ENCODE results near the gene LHFPL5. TPM values are rescaled to one million over a fixed set of nuclear protein-coding genes. Genes with fewer than 3 reads are reported as not detected.

LHFPL5 gene
- 0.23 and 0.47 TPM in 2 replicates for polyA plus RNA-seq (2014; cell fraction: cytosol; rRNA removed)
- polyA plus RNA-seq (2014; cell fraction: nucleus; rRNA removed), result 0.22 and 0.68 TPM in 2 replicates

DNA sequence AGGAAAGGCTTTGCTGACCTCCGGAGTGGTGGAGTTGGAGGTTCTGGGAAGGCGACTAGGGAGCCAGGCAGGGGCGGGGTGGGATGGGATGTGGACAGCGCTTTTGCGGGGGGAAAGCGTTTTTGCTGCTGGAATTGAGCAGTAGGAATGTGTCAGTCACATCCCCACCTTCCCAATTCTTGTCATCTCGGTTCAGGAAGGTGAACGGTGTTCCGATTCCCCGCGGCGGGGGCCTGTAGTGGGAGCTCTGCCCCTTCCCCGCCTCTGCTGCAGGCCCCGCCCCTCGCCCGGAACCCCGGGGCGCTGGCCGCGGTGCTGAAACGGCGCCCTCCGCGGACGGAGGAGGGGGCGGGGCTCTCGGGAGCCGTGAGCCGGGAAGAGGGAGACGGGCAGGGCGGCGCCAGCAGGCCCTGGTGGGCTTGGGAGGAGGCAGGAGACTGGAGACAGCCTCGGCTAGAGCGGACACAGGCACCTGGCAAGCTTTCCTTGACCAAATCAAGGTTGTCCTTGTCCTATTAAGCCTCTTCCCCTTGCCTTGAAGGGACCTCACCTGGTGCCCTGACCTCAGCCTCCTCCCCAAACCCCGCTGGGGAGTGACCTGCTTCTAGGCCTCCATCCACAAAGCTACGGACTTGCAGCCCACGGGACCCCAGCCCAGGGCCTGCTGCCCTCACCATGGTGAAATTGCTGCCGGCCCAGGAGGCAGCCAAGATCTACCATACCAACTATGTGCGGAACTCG lies at the start of gene LHFPL5:
LHFPL5 (plus strand) TSS at position 357 of the 741 bp plus-strand sequence; CDS start at position 676, 319 bp downstream.
- DNase-seq (ENCODE audit: low spot score), result peak; percentile 73

DNA sequence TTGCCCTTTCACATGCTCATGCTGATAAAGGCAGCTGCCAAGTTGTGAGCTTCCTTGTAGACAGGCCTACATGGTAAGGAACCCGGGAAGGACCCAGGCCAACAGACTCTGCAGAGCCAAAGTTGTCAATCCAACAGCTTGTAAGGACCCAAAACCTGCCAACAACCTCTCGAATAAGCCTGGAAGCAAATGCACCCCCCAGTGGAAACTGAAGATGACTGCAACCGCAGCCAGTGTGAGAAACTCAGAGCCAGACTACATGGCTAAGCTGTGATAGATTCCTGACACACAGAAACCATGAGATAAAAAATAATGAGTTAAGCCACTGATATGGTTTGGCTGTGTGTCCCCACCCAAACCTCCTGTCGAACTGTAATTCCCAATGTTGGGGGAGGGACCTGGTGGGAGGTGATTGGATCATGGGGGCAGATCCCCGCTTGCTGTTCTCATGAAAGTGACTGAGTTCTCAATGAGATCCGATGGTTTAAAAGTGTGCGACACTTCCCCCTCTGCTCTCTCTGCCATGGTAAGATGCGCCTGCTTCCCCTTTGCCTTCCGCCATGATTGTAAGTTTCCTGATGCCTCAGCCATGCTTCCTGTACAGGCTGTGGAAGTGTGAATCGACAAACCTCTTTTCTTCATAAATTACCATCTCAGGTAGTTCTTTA lies 47.6 kb upstream of the LHFPL5 start:
- peak; percentile 71 for DNase-seq (ENCODE audit: low spot score)

- DNase-seq (ENCODE audit: low spot score), result peak; percentile 72
Observed at GRCh38 chr6:35759426-35759825, 45.7 kb upstream of the LHFPL5 start.

GRCh38 chr6:35765739-35766138 lies 39.4 kb upstream of the LHFPL5 start:
- peak; percentile 29 for DNase-seq (ENCODE audit: low spot score)

DNA sequence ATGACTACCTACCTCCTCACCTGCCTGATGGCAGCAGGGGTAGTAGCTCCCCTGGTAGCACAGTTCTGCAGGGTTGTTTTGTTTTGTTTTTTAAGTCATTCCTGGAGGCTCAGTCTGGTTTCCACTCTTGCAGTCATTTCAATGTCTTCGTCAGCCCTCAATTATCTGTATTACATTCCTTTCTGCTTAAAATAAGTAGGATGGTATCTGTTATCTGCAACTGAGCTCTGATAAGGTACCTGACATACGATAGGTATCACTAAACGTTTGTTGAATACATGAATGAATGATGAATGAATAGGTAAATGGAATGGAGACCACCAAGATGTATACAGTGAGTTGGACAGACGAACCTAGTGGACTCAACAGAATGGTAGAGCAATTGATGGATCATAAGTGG lies 35.9 kb upstream of the LHFPL5 start:
- DNase-seq (ENCODE audit: low spot score), result no peak

- DNase-seq (ENCODE audit: low spot score), result no peak
Observed at GRCh38 chr6:35771343-35771627, 33.9 kb upstream of the LHFPL5 start.

- DNase-seq (ENCODE audit: low spot score), result no peak
Observed at GRCh38 chr6:35774116-35774794, 30.9 kb upstream of the LHFPL5 start.

GRCh38 chr6:35775031-35775430 lies 30.1 kb upstream of the LHFPL5 start:
- DNase-seq (ENCODE audit: low spot score), result no peak

DNA sequence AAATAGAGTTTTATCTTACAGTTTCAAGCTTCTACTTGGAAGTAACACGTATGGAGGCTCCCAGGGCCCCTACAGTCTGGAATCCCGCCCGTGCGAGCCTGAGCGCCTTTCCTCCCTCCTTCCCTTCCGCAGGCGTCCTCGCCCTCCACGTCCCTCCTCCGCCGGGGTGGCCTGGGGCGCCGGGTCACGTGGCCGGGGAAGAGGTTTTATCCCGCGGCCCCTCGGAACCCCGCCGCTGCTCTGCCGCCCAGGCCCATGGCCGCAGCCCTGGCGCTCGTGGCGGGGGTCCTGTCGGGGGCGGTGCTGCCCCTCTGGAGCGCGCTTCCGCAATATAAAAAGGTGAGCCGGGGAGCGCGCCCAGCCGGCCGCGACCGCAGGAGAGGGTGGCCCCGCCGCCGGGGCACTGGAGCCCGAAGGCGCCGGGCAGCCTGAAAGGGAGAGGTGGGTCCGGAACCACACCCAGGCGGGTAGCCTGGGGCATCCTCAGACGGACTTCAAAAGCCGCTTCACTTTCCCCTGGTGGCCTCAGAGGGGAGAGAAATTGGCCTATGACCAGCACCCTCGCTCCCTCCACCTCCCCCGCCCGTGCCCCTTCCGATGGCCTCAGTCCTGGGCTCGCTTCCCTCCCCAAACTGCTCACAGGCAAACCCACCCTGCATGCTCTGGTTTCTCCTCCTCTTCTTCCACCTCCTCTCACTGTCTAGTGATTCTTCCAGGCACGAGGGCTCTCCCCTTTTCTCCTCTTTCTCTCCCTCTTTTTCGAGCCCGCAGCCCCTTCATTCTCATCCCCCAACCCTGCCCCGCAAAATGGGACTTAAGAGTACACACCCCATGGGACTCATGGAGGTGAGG lies 28.6 kb upstream of the LHFPL5 start, which contains the start of gene CLPSL2:
CLPSL2 (plus strand) TSS at position 235 of the 852 bp plus-strand sequence; CDS start at position 256, 21 bp downstream.
- DNase-seq (ENCODE audit: low spot score), result peak; percentile 39

DNA sequence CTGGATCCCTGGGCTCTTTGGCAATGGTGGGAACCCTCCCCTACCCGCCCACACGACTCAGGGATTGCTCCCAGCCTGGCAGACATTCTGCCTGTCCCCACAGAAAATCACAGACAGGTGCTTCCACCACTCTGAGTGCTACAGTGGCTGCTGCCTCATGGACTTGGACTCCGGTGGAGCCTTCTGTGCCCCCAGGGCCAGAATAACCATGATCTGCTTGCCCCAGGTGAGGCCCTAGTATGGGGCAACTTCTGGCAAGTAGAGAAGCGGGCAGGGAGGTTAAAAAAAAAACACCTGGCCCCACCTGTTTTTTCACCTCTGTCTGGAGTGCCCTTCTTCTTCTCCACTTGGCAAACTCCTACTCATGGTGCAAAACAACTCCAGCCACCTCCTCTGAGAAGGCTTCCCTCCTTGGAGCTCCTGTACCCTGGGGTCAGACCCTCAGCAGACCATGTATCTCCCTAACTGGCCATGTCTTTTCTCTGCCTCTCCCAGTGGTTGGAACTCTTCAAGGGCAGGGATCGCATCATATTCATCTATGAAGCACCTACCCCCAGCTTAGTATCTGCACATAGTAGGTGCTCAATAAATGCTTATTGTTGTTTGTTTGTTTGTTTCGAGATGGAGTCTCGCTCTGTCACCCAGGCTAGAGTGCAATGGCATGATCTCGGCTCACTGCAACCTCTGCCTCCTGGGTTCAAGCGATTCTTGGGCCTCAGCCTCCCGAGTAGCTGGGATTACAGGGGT lies 27.6 kb upstream of the LHFPL5 start:
- no peak for DNase-seq (ENCODE audit: low spot score)

DNA sequence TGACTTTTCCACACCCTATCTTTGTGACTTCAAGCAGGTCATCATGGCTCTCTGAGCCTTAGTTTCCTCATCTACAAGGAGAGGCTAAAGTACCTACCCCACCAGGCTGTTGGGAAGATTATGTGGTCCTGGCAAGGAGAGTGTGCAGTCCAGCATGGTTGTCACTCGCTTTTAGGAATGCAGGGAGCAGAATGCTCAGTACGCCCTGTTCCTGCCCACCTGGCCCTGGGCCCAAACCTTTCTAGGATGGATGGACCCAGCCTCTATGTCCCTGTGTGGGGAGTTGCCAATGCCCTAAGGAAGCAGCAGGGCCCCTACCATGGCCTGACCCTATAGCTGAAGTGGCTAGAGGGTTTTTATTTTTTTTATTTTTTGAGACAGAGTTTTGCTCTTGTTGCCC lies 26.7 kb upstream of the LHFPL5 start:
- DNase-seq (ENCODE audit: low spot score), result no peak

DNA sequence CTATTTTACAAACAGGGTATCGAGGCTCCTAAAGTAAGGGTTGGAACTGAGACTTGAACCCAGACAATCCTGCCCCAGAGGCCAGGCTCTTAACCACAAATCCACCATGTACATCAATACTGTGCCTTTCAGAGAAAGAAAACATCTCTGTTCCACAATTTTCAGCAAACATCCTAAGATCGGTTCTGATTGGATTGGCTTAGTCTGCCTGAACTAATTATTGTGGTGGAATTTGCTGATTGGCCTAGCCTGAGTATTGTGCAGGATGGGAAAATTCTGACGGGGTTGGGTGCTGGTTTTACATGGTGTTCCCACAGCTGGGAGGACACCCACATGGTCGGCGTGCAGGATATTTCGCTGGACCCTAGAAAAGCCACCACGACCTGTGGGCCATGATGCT lies 24.4 kb upstream of the LHFPL5 start, which contains the start of gene CLPSL1:
CLPSL1 (plus strand) TSS at position 301 of the 400 bp plus-strand sequence; CDS start at position 393, 92 bp downstream.
- no peak for DNase-seq (ENCODE audit: low spot score)

DNA sequence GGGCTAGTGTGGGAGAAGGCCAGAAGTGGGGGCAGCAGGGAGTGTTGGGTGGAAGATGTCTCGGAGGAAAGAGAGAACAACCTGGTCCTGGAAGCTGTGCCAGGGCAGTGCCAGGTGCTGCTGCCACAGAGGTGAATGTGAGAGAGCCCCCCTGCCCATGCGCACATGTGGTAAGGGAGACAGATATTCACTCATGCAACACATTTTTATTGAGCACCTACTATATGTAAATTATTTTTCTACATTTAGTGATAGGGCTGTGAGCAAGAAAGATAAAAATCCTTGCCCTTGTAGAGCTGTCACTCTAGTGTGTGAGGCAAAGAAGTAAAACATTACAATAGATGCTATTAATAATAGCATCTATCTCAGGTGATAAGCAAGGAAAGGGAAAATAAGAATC lies 23.9 kb upstream of the LHFPL5 start:
- DNase-seq (ENCODE audit: low spot score), result no peak

DNA sequence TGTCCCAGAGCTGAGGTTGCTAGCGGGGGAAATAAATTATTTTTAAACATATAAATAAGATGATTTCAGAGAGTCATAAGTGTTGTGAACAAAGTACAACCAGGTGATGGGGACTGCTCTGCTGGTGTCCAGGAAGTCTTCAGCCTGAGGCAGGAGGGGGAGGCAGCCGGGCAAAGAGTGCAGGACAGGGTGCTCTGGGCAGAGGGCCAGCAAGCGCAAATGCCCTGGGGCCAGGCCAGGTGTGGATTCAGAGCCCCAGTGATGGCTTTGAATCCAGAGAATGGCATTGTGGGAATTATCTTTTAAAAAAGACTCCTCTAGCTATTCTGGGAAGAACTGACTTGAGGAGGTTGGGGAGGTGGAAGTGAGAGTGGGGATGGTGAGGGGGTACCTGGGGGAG lies 22.7 kb upstream of the LHFPL5 start:
- DNase-seq (ENCODE audit: low spot score), result no peak

DNA sequence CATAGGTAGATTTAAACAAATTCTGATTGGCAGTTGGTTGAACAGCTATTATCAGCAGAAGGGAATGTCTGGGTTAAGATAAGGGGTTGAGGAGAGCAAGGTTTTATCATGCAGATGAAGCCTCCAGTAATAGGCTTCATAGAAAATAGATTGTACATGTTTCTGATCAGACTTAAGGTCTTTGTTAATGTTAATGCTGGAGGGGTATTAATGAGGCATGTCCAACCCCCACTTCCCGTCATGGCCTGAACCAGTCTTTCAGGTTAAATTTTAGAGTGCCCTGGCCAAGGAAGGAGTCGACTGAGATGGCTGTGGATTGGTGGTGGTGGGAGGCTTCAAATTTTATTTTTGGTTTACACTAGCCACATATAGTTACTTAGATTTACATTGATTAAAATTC lies 21.0 kb upstream of the LHFPL5 start:
- no peak for DNase-seq (ENCODE audit: low spot score)

DNA sequence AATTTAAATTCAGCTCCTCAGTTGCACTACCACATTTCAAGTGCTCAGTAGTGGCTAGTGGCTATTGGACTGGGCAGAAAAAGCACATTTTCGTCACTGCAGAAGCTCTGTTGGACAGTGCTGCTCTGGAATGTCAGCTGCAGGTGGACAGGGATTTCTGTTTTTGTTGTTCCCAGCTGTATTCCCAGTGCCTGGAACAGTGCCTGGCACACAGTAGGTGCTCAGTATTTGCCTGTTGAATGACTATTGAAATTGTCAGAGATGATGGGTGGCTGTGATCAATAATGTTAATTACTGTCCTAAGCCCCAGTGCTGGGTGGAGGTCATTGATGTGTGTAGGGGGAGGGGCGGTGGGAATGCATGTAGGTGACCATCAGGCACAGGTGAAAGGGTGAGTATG lies 18.9 kb upstream of the LHFPL5 start:
- no peak for DNase-seq (ENCODE audit: low spot score)

DNA sequence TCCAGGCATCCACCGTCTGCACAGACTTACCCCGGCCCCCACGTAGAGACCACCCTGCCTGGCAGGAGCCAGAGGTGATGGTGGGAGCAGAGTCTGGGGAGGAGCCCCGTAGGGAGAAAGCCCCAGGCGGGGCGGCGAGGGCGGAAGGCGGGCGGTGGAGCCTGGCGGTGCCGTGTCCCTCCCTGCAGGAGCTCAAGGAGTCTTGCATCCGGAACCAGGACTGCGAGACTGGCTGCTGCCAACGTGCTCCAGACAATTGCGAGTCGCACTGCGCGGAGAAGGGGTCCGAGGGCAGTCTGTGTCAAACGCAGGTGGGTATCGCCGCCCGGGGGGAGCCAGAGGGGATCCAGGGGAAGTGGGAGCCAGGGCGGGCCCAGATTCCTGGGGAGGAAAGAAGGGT lies 18.3 kb upstream of the LHFPL5 start:
- DNase-seq (ENCODE audit: low spot score), result no peak

GRCh38 chr6:35787266-35788218 lies 17.6 kb upstream of the LHFPL5 start:
- no peak for DNase-seq (ENCODE audit: low spot score)

DNA sequence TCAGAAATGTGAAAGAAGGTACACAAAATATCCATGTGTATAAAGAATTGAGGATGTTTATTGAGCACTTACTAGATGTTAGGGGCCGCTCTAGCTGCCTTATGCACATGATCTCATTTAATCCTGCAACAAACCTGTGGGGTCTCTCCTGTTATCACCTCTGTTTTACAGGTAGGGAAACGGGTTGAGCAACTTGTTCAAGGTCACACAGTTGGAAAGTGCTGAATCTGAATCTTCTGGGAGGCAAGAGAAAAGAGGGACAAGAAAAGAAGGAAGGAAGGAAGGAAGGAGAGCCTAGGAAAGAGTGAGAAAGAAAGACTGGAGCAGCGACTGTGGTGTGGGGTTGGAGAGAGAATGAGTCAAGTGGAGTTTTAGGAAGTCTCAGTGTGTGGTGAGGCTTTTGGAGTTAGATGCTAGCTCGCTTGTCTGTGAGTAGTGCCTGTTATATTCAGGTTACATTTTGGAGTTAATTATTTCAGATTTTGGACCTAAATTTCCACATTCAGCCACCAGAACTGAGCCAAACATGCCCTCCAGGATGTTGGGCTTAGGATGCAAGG lies 16.6 kb upstream of the LHFPL5 start:
- no peak for DNase-seq (ENCODE audit: low spot score)
